Fibroblast of villous mesenchyme (primary cell): ENCODE measurements around the gene CCDC80. TPM values are rescaled to one million over a fixed set of nuclear protein-coding genes. Genes with fewer than 3 reads are reported as not detected.

ENCODE experiments used
- DNase-seq: peaks from one replicate; pipeline ENCODE4 v3.0.0-alpha.2; 2010; ENCODE audit warnings: low read depth
- H3K4me3 ChIP-seq: 2 replicates; pipeline ENCODE4 v1.5.1; 2011; ENCODE audit warnings: low read depth, mild to moderate bottlenecking, low read length
- total RNA-seq: library from RNA; depleted of rRNA; stranded (reverse); fragments of >200 nt; gene quantifications from 2 replicates; pipeline ENCODE4 v1.2.3, GENCODE V29; 2012
- TF ChIP-seq, protein P1 (sequence below): IDR thresholded peaks from 2 replicates; pipeline ENCODE4 v1.5.1; 2012; ENCODE audit warnings: low read depth, mild to moderate bottlenecking, low read length; ENCODE audit not compliant: insufficient read depth

Gene CCDC80
- total RNA-seq, 1 donor = 180 TPM

DNA sequence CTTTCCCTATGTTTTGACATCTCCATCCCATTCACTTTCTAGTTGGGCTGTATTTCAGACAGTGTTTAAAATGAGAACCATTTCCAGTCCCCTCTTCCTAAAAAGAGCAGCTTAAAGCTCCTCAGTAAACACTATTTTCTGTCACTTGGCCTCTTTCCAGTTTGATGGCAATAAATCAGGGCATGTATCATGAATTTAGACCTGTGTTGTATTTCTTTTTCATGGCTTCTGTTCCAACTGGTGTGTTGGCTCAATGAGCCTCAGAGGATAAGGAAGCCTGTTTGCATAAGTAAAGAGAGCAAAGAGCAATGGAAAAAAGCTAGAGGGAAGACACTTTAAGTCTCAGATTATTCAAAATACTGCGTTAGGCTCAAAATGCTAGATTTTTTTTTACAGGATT is 7.2 kb downstream of the CCDC80 start:
- TF ChIP-seq, protein P1, sequence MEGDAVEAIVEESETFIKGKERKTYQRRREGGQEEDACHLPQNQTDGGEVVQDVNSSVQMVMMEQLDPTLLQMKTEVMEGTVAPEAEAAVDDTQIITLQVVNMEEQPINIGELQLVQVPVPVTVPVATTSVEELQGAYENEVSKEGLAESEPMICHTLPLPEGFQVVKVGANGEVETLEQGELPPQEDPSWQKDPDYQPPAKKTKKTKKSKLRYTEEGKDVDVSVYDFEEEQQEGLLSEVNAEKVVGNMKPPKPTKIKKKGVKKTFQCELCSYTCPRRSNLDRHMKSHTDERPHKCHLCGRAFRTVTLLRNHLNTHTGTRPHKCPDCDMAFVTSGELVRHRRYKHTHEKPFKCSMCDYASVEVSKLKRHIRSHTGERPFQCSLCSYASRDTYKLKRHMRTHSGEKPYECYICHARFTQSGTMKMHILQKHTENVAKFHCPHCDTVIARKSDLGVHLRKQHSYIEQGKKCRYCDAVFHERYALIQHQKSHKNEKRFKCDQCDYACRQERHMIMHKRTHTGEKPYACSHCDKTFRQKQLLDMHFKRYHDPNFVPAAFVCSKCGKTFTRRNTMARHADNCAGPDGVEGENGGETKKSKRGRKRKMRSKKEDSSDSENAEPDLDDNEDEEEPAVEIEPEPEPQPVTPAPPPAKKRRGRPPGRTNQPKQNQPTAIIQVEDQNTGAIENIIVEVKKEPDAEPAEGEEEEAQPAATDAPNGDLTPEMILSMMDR = no peak
- peak; percentile 46 for DNase-seq
- no peak overlapping the region for H3K4me3 ChIP-seq

DNA sequence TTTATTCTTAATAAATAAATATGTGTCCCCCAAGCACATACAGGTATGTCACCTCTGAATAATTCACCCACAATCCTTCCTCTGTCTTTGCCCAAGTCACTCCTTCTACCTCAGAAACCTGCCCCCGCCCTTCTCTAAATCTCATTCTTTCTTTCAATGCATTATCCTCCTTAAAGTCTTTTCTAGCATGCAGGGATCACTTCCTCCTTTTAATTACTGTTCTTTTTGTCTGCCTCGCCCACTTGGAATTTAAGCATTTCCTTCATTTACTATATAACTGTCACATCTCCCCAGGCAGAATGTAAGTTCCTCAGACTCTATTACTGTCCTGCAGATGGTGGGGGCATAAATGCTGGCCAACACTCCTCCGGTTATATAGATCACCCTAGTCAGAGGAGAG is 7.8 kb downstream of the CCDC80 start:
- H3K4me3 ChIP-seq = peak overlapping the region; percentile 4
- TF ChIP-seq, protein P1 = no peak
- DNase-seq = no peak

DNA sequence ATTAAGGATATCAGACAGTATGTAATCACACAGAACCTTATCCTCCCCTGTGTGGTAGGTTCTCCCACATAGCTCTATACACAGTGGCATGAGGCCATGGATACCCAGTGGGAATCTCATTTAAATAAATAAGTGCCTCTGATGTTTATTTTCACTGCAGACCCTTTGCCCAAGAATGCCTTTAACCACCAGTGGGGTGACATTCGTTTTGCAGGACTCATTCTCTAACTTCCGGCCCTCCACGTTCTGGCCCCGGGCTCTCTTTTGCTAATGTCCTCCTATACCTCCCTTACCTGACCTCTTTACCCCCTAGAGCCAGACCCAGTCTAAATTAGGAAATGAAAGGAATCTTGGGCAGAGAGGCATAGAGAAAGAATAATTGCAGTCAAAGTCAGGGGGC is 8.3 kb downstream of the CCDC80 start:
- peak overlapping the region; percentile 13 for H3K4me3 ChIP-seq
- DNase-seq = no peak
- TF ChIP-seq, protein P1 = no peak

DNA sequence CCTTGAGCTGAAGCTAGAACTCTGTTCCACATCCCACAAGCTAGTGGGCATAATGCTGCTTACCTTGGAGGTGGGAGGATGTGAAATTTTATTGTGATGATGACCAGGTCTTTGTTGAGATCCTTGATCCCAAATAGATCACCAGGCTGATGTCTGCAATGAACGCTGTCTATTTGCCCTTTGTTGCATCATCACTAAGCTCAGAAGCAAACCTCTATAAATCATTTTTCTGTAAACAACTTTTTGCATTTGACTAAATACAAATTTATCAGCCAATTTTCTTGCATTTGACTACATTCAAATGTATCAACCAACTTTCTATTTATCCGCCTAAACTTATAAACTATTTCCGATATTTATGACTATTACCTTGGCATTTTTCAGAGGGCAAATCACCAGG is 9.7 kb downstream of the CCDC80 start:
- TF ChIP-seq, protein P1 = no peak
- DNase-seq = no peak
- H3K4me3 ChIP-seq = no peak overlapping the region

DNA sequence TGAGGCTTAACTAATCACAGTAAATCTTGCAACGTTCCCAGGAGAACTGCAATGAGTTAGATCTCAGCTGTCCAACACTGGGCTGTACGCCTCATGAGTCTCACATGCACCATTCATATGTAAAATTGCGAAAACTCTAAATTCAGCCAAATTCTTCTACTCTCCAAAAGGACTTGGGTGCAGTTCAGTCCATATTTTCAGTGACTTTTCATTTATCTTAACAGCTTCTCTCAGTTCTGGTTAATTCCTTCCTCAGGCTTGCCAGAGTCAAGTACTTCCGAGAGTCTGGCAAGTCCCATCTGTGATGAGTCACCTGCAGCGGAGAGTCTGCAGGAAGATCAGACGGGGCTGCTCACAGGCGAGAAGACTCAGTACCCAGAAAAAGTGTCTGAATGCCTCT is 11.5 kb downstream of the CCDC80 start:
- TF ChIP-seq, protein P1 = no peak
- no peak overlapping the region for H3K4me3 ChIP-seq
- peak; percentile 92 for DNase-seq

DNA sequence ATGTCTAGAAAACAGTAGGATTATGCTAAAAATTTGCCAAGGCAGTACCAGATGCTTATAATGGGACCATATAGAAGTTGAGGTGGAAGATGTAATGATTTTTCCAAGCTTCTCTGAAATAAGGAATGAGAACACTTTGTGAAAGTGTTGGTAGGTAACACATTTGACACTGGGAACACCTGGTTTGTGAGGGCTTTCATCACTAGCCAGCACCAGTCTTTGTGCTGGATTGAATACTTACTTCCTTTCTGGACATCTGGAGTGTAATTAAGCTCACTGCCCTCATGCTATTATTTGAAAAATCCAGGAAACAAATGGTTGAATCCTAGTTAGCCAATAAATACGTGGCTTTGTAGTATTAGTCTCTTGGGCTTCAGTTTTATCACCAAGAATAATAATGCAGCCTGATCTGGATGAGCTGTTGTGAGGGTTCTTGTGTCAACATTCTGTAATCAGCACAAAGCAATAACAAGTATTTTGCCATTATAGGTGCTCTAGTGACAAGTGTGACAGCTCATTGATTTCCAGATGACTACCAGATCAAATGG is 12.9 kb downstream of the CCDC80 start:
- TF ChIP-seq, protein P1 = no peak
- DNase-seq = no peak
- no peak overlapping the region for H3K4me3 ChIP-seq

DNA sequence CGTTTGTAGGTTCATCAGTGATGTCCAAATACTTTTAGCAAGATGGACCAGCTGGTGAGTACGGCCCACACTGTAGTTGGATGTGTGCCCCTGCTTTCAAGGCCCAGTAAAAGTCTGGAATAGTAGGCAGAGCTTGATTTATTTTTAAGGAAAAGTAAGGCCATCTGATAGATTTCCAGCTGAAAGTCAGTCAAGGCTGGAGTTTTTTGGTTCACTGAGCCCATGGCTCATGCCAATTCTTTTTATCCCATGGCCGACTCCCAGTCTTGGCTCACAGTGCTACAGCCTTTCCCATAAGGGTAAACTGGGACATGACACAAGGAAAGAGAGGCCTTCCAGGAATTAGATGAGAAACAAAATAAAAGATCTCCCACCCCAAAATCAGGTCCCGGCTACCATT is 13.5 kb downstream of the CCDC80 start:
- H3K4me3 ChIP-seq = no peak overlapping the region
- TF ChIP-seq, protein P1 = no peak

More for the DNA sequence above, 13.5 kb downstream of the CCDC80 start:
- no peak for DNase-seq
